GM12878 (cell line): ENCODE results near the gene SMURF1. TPM values are rescaled to one million over a fixed set of nuclear protein-coding genes. Genes with fewer than 3 reads are reported as not detected.

ENCODE experiments used
- ATAC-seq: fragments of 200-7000 bp; cut with Tn5 transposase; 3 replicates; pipeline ENCODE4 v1.9.1; 2020; ENCODE audit warnings: mild to moderate bottlenecking, moderate library complexity
- Bru-seq: library from RNA; stranded (reverse); fragments of 400-500 nt; gene quantifications from one replicate; lab custom pipeline; 2021; lab: Mats Ljungman, UMichigan
- BruChase-seq, 2 experiments: library from RNA; stranded (reverse); fragments of 400-500 nt; gene quantifications; one replicate each; lab custom pipeline; 2021; lab: Mats Ljungman, UMichigan
- BruUV-seq: library from RNA; stranded (reverse); fragments of 400-500 nt; replicated peaks from 2 replicates; lab custom pipeline; 2021; lab: Mats Ljungman, UMichigan
- CTCF ChIA-PET: fragments of 300-600 bp; sonication (Branson Sonifier 250); formaldehyde crosslinking; extraction: SDS; loops from one replicate; lab custom pipeline; 2021; ENCODE audit warnings: inconsistent platforms; lab: Yijun Ruan, JAX
- POLR2A ChIA-PET: fragments of 350-600 bp; formaldehyde crosslinking; extraction: SDS; loops from one replicate; lab custom pipeline; 2021; ENCODE audit warnings: inconsistent platforms; lab: Charles Lee
- RAD21 ChIA-PET: fragments of 300-600 bp; sonication (Branson Sonifier 250); formaldehyde crosslinking; loops from one replicate; lab custom pipeline; 2023; ENCODE audit warnings: antibody characterized with exemption; ENCODE audit not compliant: unreplicated experiment; lab: Charles Lee
- SMC1A ChIA-PET: fragments of 300-600 bp; sonication (Branson Sonifier 250); formaldehyde crosslinking; loops from one replicate; lab custom pipeline; 2023; ENCODE audit not compliant: unreplicated experiment, uncharacterized antibody; lab: Charles Lee
- DNase-seq: peaks from one replicate; pipeline ENCODE4 v3.0.0-alpha.2; 2011; ENCODE audit warnings: low read depth, low spot score
- FAIRE-seq: peaks from 3 replicates; lab custom pipeline; 2011; peaks lifted over from hg19 to GRCh38; lab: Jason Lieb, UNC
- H2AFZ ChIP-seq: 2 replicates; pipeline ENCODE4 v1.6.0; 2011; ENCODE audit warnings: low read depth, low read length, control low read depth; ENCODE audit not compliant: control insufficient read depth
- H3K27ac ChIP-seq: 2 replicates; pipeline ENCODE4 v1.5.1; 2011; ENCODE audit warnings: control low read depth; ENCODE audit not compliant: control insufficient read depth, insufficient read depth
- H3K27me3 ChIP-seq, 2 experiments: replicated peaks in 1 of 2; 2 replicates each; pipeline versions ENCODE4 v1.6.0 to v1.6.1; 2011; ENCODE audit warnings: low read length in 1 of 2; ENCODE audit not compliant: control insufficient read depth in 2 of 2, insufficient read depth in 2 of 2
- H3K36me3 ChIP-seq, 2 experiments: 2 replicates each; pipeline ENCODE4 v1.5.1; 2011; ENCODE audit warnings: low read length in 1 of 2; ENCODE audit not compliant: control insufficient read depth in 2 of 2, insufficient read depth in 2 of 2
- H3K4me1 ChIP-seq: 2 replicates; pipeline ENCODE4 v1.6.1; 2011; ENCODE audit warnings: mild to moderate bottlenecking, low read length, moderate library complexity, mixed read lengths; ENCODE audit not compliant: control insufficient read depth, insufficient read depth
- H3K4me2 ChIP-seq: 2 replicates; pipeline ENCODE4 v1.6.0; 2011; ENCODE audit warnings: control low read depth; ENCODE audit not compliant: control insufficient read depth, insufficient read depth
- H3K4me3 ChIP-seq: fragments of 200-600 bp; sonication (generic); 2 replicates; pipeline ENCODE4 v1.5.1; 2016
- H3K79me2 ChIP-seq: 2 replicates; pipeline ENCODE4 v1.6.0; 2011; ENCODE audit warnings: low read length; ENCODE audit not compliant: control insufficient read depth, insufficient read depth
- H3K9ac ChIP-seq: 2 replicates; pipeline ENCODE4 v1.8.0; 2011; ENCODE audit warnings: low read length, control low read depth, mixed read lengths; ENCODE audit not compliant: control insufficient read depth, insufficient read depth
- H3K9me3 ChIP-seq: replicated peaks from 3 replicates; pipeline ENCODE4 v1.5.1; 2011; ENCODE audit warnings: mild to moderate bottlenecking, low read length; ENCODE audit not compliant: control insufficient read depth, insufficient read depth
- H4K20me1 ChIP-seq: 2 replicates; pipeline ENCODE4 v1.6.0; 2011; ENCODE audit not compliant: control insufficient read depth, insufficient read depth
- BCLAF1 ChIP-seq: fragments of 450-650 bp; IDR thresholded peaks from 2 replicates; pipeline ENCODE4 v1.6.1; 2017; ENCODE audit warnings: antibody characterized with exemption, mild to moderate bottlenecking, moderate library complexity
- BHLHE40 ChIP-seq, 2 experiments: fragments of 450-650 bp in 1 of 2; IDR thresholded peaks; 2 replicates each; pipeline ENCODE4 v1.6.1; 2011 to 2017; ENCODE audit warnings: low read depth in 2 of 2, borderline replicate concordance in 1 of 2, improper control_type of control experiment in 1 of 2, low read length in 1 of 2, mild to moderate bottlenecking in 1 of 2
- E2F8 ChIP-seq: fragments of 450-650 bp; IDR thresholded peaks from 2 replicates; pipeline ENCODE4 v1.6.1; 2018; ENCODE audit warnings: mild to moderate bottlenecking, low read depth, moderate library complexity; ENCODE audit not compliant: partially characterized antibody
- EP300 ChIP-seq, 2 experiments: fragments of 150-350 bp in 1 of 2; IDR thresholded peaks; 2 replicates each; pipeline ENCODE4 v1.6.1; 2011 to 2012; ENCODE audit warnings: low read depth in 2 of 2, low read length in 2 of 2, borderline replicate concordance in 1 of 2, improper control_type of control experiment in 1 of 2, inconsistent platforms in 1 of 2; ENCODE audit not compliant: control insufficient read depth in 1 of 2
- JUNB ChIP-seq: IDR thresholded peaks from 2 replicates; pipeline ENCODE4 v1.6.1; 2016; ENCODE audit warnings: antibody characterized with exemption, mild to moderate bottlenecking
- MAX ChIP-seq: IDR thresholded peaks from 2 replicates; pipeline ENCODE4 v1.6.1; 2012; ENCODE audit warnings: low read depth, low read length, improper control_type of control experiment
- PAX5 ChIP-seq: IDR thresholded peaks from 2 replicates; pipeline ENCODE4 v1.6.1; 2011; ENCODE audit warnings: low read depth, low read length, borderline replicate concordance
- PKNOX1 ChIP-seq: fragments of 450-650 bp; IDR thresholded peaks from 2 replicates; pipeline ENCODE4 v1.6.1; 2016; ENCODE audit warnings: mild to moderate bottlenecking
- POLR2A ChIP-seq: IDR thresholded peaks from 2 replicates; pipeline ENCODE4 v1.6.1; 2011; ENCODE audit warnings: low read depth, mild to moderate bottlenecking, low read length
- RBBP5 ChIP-seq: fragments of 200-600 bp; sonication (generic); conservative IDR thresholded peaks from 2 replicates; pipeline ENCODE4 v1.6.1; 2016
- WGBS: methylation state at CpG from one replicate; pipeline ENCODE4 v1.1.6; 2016; ENCODE audit warnings: low lambda C conversion rate; ENCODE audit not compliant: insufficient replicate concordance, insufficient coverage; ENCODE audit errors: missing lambda C conversion rate; 5-methylcytosine and 5-hydroxymethylcytosine counted together
- in situ Hi-C: fragments of 300-500 bp; cut with MboI; formaldehyde crosslinking; loops from 9 replicates; pipeline ENCODE4 v1.14.3; 2018; ENCODE audit warnings: mixed read lengths
- intact Hi-C: fragments of 100-400 bp; cut with micrococcal nuclease; formaldehyde crosslinking; loops from one replicate; pipeline ENCODE4 v1.14.2; 2022; ENCODE audit not compliant: unreplicated experiment
- long read RNA-seq, 2 experiments: library from polyadenylated mRNA; unstranded; transcript quantifications; one replicate each; pipeline ENCODE4 v2.0.0, GENCODE V29; 2019 to 2020
- polyA minus RNA-seq, 3 experiments: library from RNA; depleted of rRNA, polyadenylated mRNA; stranded (reverse); fragments of >200 nt; gene quantifications; 2 replicates each; pipeline ENCODE4 v1.2.3, GENCODE V29; 2011
- polyA plus RNA-seq, 11 experiments: library from polyadenylated mRNA; depleted of rRNA in 4 of 11; unstranded in 6 of 11; stranded (reverse) in 5 of 11; fragments of >200 nt; fragmentation: Nextera tagmentation in 4 of 11; fragmentation: Illumina TruSeq in 1 of 11; extraction: Ambion mirVana in 4 of 11; extraction: Trizol in 1 of 11; gene quantifications; 1 replicate in 1 of 11; 2 replicates in 10 of 11; pipeline versions ENCODE4 v1.2.1 to v1.2.3, GENCODE V29; 2011 to 2016; ENCODE audit warnings: inconsistent platforms in 2 of 11, missing spikeins in 2 of 11, low read depth in 1 of 11
- total RNA-seq, 4 experiments: library from RNA; depleted of rRNA in 3 of 4; stranded (reverse); fragments of >200 nt in 3 of 4; fragmentation: Illumina TruSeq in 1 of 4; extraction: Trizol in 1 of 4; gene quantifications; 2 replicates each; pipeline versions ENCODE4 v1.2.1 to v1.2.3, GENCODE V29; 2013 to 2021

Gene SMURF1
- 23.7 and 25.3 TPM in 2 replicates for total RNA-seq (2013; cell fraction: nucleolus; rRNA removed)
- total RNA-seq (2014; rRNA removed) = 9.4 and 9.8 TPM in 2 replicates
- total RNA-seq (2014; rRNA removed; fragmentation: Illumina TruSeq; extraction: Trizol) = 7.1 and 7.2 TPM in 2 replicates
- total RNA-seq (2021) = 10.3 and 14.0 TPM in 2 replicates
- polyA plus RNA-seq (2011; ENCODE audit: low read depth) = 4.8 TPM
- 7.7 and 9.1 TPM in 2 replicates for polyA plus RNA-seq (2011; rRNA removed)
- polyA plus RNA-seq (2011; cell fraction: cytosol; rRNA removed) = 6.0 and 6.2 TPM in 2 replicates
- 12.4 and 15.8 TPM in 2 replicates for polyA plus RNA-seq (2011; cell fraction: nucleus; rRNA removed)
- 4.9 and 6.7 TPM in 2 replicates for polyA plus RNA-seq (2012)
- polyA plus RNA-seq (2014; fragmentation: Illumina TruSeq; extraction: Trizol) = 8.6 and 9.2 TPM in 2 replicates
- 1 to 10 TPM in 1 of 2 experiments, under 1 TPM in 1; 0.76 to 1.1 TPM for polyA plus RNA-seq (2014; fragmentation: Nextera tagmentation; extraction: Ambion mirVana)
- 8.6 and 8.8 TPM in 2 replicates for polyA plus RNA-seq (2014; rRNA removed)
- 1 to 10 TPM; 4.9 to 5.2 TPM for polyA plus RNA-seq (2016; fragmentation: Nextera tagmentation; extraction: Ambion mirVana)
- 6.9 and 7.5 TPM in 2 replicates for polyA minus RNA-seq (2011; rRNA and poly(A)+ RNA removed)
- 2.3 and 3.0 TPM in 2 replicates for polyA minus RNA-seq (2011; cell fraction: cytosol; rRNA and poly(A)+ RNA removed)
- 4.7 and 10.0 TPM in 2 replicates for polyA minus RNA-seq (2011; cell fraction: nucleus; rRNA and poly(A)+ RNA removed)
- Bru-seq, nascent RNA = percentile 80 among the genes with signal in this experiment
- percentile 75 among the genes with signal in this experiment for BruChase-seq, experiment 1, labeled RNA remaining after a 6-hour chase
- percentile 77 among the genes with signal in this experiment for BruChase-seq, experiment 2, labeled RNA remaining after a 2-hour chase
- long read RNA-seq, experiment 1 = 0 reads
- long read RNA-seq, experiment 2, partial matches to known transcripts = 1 of 4 reads
- long read RNA-seq, experiment 2, other reads (novel, unspliced or antisense) = 3 of 4 reads

- peak; percentile 7 for FAIRE-seq
- CTCF ChIA-PET = no interaction called here
- H3K36me3 ChIP-seq = no peaks in the 10 kb centered on the region; a peak in 1 of 4 replicates
- intact Hi-C loops = loop anchor here (5.0 kb wide), 1 partner anchor 102 kb away; no protein-coding TSS in a partner anchor
- BruUV-seq = no TSS peak
- peak within 1 kb of the TSS; percentile 98 for H3K4me2 ChIP-seq
- peaks cover 9% of the 10 kb centered on the region for H3K4me1 ChIP-seq
- H3K27ac ChIP-seq = peak within 1 kb of the TSS; percentile 76
- ATAC-seq = peak; percentile 57
- peak within 1 kb of the TSS; percentile 86 for H3K9ac ChIP-seq
- POLR2A ChIA-PET = interaction anchor here (0.5 to 1.0 kb wide), 4 partner anchors 9 to 32 kb away, joined by 3 to 7 read pairs (median 4); no protein-coding TSS in a partner anchor
- no peaks in the 10 kb centered on the region for H4K20me1 ChIP-seq
- H3K79me2 ChIP-seq = peaks cover 27% of the 10 kb centered on the region
- DNase-seq = no peak
- in situ Hi-C loops = no loop called here
- peak within 1 kb of the TSS; percentile 94 for H2AFZ ChIP-seq
- SMC1A ChIA-PET = interaction anchor here (1.0 to 1.3 kb wide), 2 partner anchors 32 to 82 kb away, joined by 3 to 5 read pairs; no protein-coding TSS in a partner anchor
- RAD21 ChIA-PET = interaction anchor here (0.6 to 1.1 kb wide), 3 partner anchors 31 to 166 kb away, joined by 3 to 4 read pairs (median 3); no protein-coding TSS in a partner anchor
- peak within 1 kb of the TSS; percentile 88 for H3K4me3 ChIP-seq
- H3K9me3 ChIP-seq = no peaks in the 10 kb centered on the region
- under 1% methylated on average over 26 of the region's 94 CpGs for WGBS
- no peaks in the 10 kb centered on the region for H3K27me3 ChIP-seq
- no peak for TF ChIP-seq RBBP5
- TF ChIP-seq BCLAF1 = 0 out of 2 replicates have a peak, but pooled peaks have one; percentile 25
- TF ChIP-seq MAX = 0 out of 2 replicates have a peak, but pooled peaks have one; percentile 62
- TF ChIP-seq PAX5 = no peak
- no peak for TF ChIP-seq E2F8
- TF ChIP-seq POLR2A = peak; percentile 80
- TF ChIP-seq PKNOX1 = peak; percentile 58; the same call in 1 of the 2 replicates
- no peak for TF ChIP-seq EP300 (IDR thresholded peaks at IDR 0.05; ENCODE audit: borderline replicate concordance in 1 of 2, control insufficient read depth in 1 of 2, low read depth in 2 of 2, low read length in 2 of 2)
- no peak for TF ChIP-seq JUNB
- peak in 1 of 2 experiments; percentile 80; a peak in 1 of 4 replicates for TF ChIP-seq BHLHE40 (IDR thresholded peaks at IDR 0.05; ENCODE audit: borderline replicate concordance in 1 of 2, low read depth in 2 of 2, low read length in 1 of 2)
Measured at GRCh38 chr7:99143853-99144672, at the start of gene SMURF1. Gene SMURF1, minus strand, starts transcription at chr7:99144108. Its CDS starts 328 bp downstream, at chr7:99143780.
